GM18505 (cell line): ENCODE results near the gene HSP90B1.
A peak's percentile ranks its signal among the peaks of the same experiment; 100 is the strongest.

Experiments used
- ATAC-seq: cut with Tn5 transposase; IDR thresholded peaks from one replicate; pipeline ENCODE4 v1.9.1; 2021; ENCODE audit not compliant: unreplicated experiment
- POLR2A ChIP-seq: IDR thresholded peaks from 4 replicates; pipeline ENCODE4 v1.6.1; 2011; ENCODE audit warnings: borderline replicate concordance; ENCODE audit not compliant: insufficient read depth, insufficient read length; ENCODE audit errors: extremely low read depth

HSP90B1 gene

GRCh38 chr12:103909811-103910210, 20.4 kb upstream of the HSP90B1 start:
- TF ChIP-seq POLR2A: no peak
- ATAC-seq: no peak

- TF ChIP-seq POLR2A: no peak
- no peak for ATAC-seq
Observed at GRCh38 chr12:103912069-103912468, 18.1 kb upstream of the HSP90B1 start.

- ATAC-seq: no peak
- no peak for TF ChIP-seq POLR2A
Observed at GRCh38 chr12:103913100-103913499, 17.1 kb upstream of the HSP90B1 start.

- no peak for ATAC-seq
- no peak for TF ChIP-seq POLR2A
Observed at GRCh38 chr12:103915306-103915705, 14.9 kb upstream of the HSP90B1 start.

- TF ChIP-seq POLR2A: no peak
- no peak for ATAC-seq
Observed at GRCh38 chr12:103917873-103918272, 12.3 kb upstream of the HSP90B1 start.

- TF ChIP-seq POLR2A: peak; percentile 75
- ATAC-seq: peak; percentile 32
Observed at GRCh38 chr12:103924761-103925641, 5.2 kb upstream of the HSP90B1 start.

GRCh38 chr12:103928682-103929045, 1.5 kb upstream of the HSP90B1 start:
- peak; percentile 15 for ATAC-seq
- TF ChIP-seq POLR2A: no peak

GRCh38 chr12:103929046-103929783, 995 bp upstream of the HSP90B1 start:
- ATAC-seq: peak; percentile 17
- peak; percentile 65 for TF ChIP-seq POLR2A

- ATAC-seq: no peak
- no peak for TF ChIP-seq POLR2A
Observed at GRCh38 chr12:103929784-103930033, 501 bp upstream of the HSP90B1 start.

- ATAC-seq: no peak
Observed at GRCh38 chr12:103930787-103931735, 851 bp downstream of the HSP90B1 start.

GRCh38 chr12:103933237-103933636, 3.0 kb downstream of the HSP90B1 start:
- ATAC-seq: no peak
- no peak for TF ChIP-seq POLR2A

More at GRCh38 chr12:103930787-103931735, 851 bp downstream of the HSP90B1 start:
- TF ChIP-seq POLR2A: no peak

GRCh38 chr12:103936679-103937078, 6.5 kb downstream of the HSP90B1 start:
- no peak for TF ChIP-seq POLR2A
- ATAC-seq: no peak

GRCh38 chr12:103944964-103945363, 14.8 kb downstream of the HSP90B1 start:
- TF ChIP-seq POLR2A: no peak
- no peak for ATAC-seq

- no peak for TF ChIP-seq POLR2A
Observed at GRCh38 chr12:103947871-103948555, 17.8 kb downstream of the HSP90B1 start.

More at GRCh38 chr12:103947871-103948555, 17.8 kb downstream of the HSP90B1 start:
- ATAC-seq: no peak
